Cortex of kidney (tissue), 1 donor: ENCODE measurements around the gene CBFA2T3.

ENCODE experiments used
- DNase-seq: peaks from one replicate; lab custom pipeline; 2025; lab: John Stamatoyannopoulos, UW

The CBFA2T3 gene

GRCh38 chr16:88875703-88876234, 101.2 kb downstream of the CBFA2T3 start:
- no peak for DNase-seq

GRCh38 chr16:88874938-88875599, 101.9 kb downstream of the CBFA2T3 start:
- no peak for DNase-seq

GRCh38 chr16:88872650-88873331, 104.2 kb downstream of the CBFA2T3 start:
- DNase-seq: no peak

- DNase-seq: no peak
Observed at GRCh38 chr16:88871730-88872416, 105.1 kb downstream of the CBFA2T3 start.

GRCh38 chr16:88871349-88871702, 105.7 kb downstream of the CBFA2T3 start:
- no peak for DNase-seq

GRCh38 chr16:88870608-88871348, 106.2 kb downstream of the CBFA2T3 start:
- no peak for DNase-seq

- DNase-seq: no peak
Observed at GRCh38 chr16:88869673-88869980, 107.4 kb downstream of the CBFA2T3 start.

- DNase-seq: no peak
Observed at GRCh38 chr16:88868974-88869672, 107.9 kb downstream of the CBFA2T3 start.

- no peak for DNase-seq
Observed at GRCh38 chr16:88867581-88868246, 109.3 kb downstream of the CBFA2T3 start.

GRCh38 chr16:88866151-88866920, 110.7 kb downstream of the CBFA2T3 start, which contains the start of gene PABPN1L:
Gene PABPN1L (minus strand): TSS chr16:88866660. CDS start chr16:88866606, 54 bp downstream.
- no peak for DNase-seq

- no peak for DNase-seq
Observed at GRCh38 chr16:88865742-88866141, 111.3 kb downstream of the CBFA2T3 start.

GRCh38 chr16:88865310-88865709, 111.7 kb downstream of the CBFA2T3 start:
- DNase-seq: no peak

- DNase-seq: no peak
Observed at GRCh38 chr16:88864521-88864920, 112.5 kb downstream of the CBFA2T3 start.

GRCh38 chr16:88864099-88864498, 112.9 kb downstream of the CBFA2T3 start:
- DNase-seq: no peak

GRCh38 chr16:88863426-88863825, 113.6 kb downstream of the CBFA2T3 start:
- no peak for DNase-seq

- DNase-seq: no peak
Observed at GRCh38 chr16:88862968-88863367, 114.0 kb downstream of the CBFA2T3 start.

GRCh38 chr16:88861359-88861758, 115.6 kb downstream of the CBFA2T3 start:
- DNase-seq: no peak

- no peak for DNase-seq
Observed at GRCh38 chr16:88859381-88860091, 117.5 kb downstream of the CBFA2T3 start.

GRCh38 chr16:88857728-88858339, 119.2 kb downstream of the CBFA2T3 start:
- DNase-seq: no peak
